Stimulated activated naive CD8-positive, alpha-beta T cell treated with anti-CD3 and anti-CD28 coated beads, Interleukin-15, Interleukin-2, amounts not matched to agents 100 ng/mL and 50 ng/mL, for 24 hours (primary cell): ENCODE results near the gene SLC7A8.
"Not testable (repeated sequence)": the region's sequence is repeated elsewhere in the genome, so short reads cannot be mapped to it uniquely, and the experiment has no call there.

Source experiments
- H3K27ac Mint-ChIP-seq: one replicate; pipeline ENCODE4 v1.8.0; 2021; ENCODE audit warnings: mild to moderate bottlenecking, mixed read lengths
- H3K27me3 Mint-ChIP-seq: one replicate; pipeline ENCODE4 v1.8.0; 2021; ENCODE audit warnings: mixed read lengths
- H3K36me3 Mint-ChIP-seq: one replicate; pipeline ENCODE4 v1.8.0; 2021; ENCODE audit warnings: low read depth, mixed read lengths
- H3K4me1 Mint-ChIP-seq: one replicate; pipeline ENCODE4 v1.8.0; 2021; ENCODE audit warnings: low read depth, mixed read lengths
- H3K4me3 Mint-ChIP-seq: one replicate; pipeline ENCODE4 v1.8.0; 2021; ENCODE audit warnings: mild to moderate bottlenecking, mixed read lengths
- H3K9me3 Mint-ChIP-seq: one replicate; pipeline ENCODE4 v1.8.0; 2021; ENCODE audit warnings: mixed read lengths

The SLC7A8 gene

DNA sequence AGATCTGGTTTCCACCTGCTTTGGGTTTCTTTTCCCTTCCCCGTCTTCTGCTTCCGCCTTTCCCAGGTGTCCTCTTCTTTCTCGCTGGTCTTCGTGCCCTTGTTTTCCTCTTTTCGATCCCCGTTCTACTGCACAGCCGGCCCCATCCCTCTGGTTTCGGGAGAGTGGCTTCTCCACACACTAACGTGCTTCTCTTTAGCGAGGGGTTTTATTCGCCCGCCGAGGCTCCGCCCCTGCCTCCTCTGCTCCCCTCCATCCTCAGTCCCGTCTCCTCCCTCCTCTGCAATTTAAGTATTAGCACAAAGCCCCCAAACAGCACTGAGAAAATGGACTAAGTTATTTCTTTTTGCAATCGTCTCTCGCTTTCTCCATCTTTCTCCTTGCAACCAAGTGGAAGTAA lies at the start of gene SLC7A8:
Gene SLC7A8 (minus strand): TSS at position 182 of the 400 bp plus-strand sequence. CDS start 746 bp downstream, outside the sequence.
- Mint-ChIP-seq H3K4me1 (peaks cover 11% of the 10 kb centered on the region), H3K9me3 (no peaks in the 10 kb centered on the region), H3K36me3 (no peaks in the 10 kb centered on the region), H3K4me3 (no peak within 1 kb of the TSS), H3K27ac (no peak within 1 kb of the TSS), H3K27me3 (peaks cover 15% of the 10 kb centered on the region)

DNA sequence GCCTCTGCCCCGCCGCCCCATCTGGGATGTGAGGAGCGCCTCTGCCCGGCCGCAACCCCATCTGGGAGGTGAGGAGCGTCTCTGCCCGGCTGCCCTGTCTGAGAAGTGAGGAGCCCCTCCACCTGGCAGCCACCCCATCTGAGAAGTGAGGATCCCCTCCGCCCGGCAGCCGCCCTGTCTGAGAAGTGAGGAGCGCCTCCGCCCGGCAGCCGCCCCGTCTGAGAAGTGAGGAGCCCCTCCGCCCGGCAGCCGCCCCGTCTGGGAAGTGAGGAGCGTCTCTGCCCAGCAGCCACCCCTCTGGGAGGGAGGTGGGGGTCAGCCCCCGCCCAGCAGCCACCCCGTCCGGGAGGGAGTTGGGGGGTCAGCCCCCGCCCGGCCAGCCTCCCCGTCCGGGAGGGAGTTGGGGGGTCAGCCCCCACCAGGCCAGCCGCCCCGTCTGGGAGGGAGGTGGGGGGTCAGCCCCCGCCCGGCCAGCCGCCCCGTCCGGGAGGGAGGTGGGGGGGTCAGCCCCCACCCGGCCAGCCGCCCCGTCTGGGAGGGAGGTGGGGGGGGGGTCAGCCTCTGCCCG lies 48.9 kb upstream of the SLC7A8 start:
- H3K4me1 Mint-ChIP-seq, result peaks cover 11% of the 10 kb centered on the region
- H3K27ac Mint-ChIP-seq, H3K27me3 Mint-ChIP-seq: not testable (repeated sequence)

DNA sequence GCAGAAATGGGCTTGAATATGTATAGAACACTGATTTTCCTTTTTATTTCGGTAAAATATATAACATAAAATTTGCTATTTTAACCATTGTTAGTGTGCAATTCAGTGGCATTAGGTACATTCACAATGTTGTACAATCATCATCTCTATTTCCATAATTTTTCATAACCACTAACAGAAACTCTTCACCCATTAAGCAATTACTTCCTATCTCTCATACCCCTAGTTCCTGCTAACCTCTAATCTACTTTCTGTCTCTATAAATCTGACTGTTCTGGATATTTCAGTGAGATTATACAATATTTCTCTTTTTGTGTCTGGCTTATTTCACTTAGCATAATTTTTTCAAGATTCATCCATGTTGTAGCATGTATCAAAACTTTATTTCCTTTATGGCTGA lies 45.4 kb upstream of the SLC7A8 start:
- Mint-ChIP-seq H3K4me3 (no peak overlapping the region), H3K4me1 (peaks cover 11% of the 10 kb centered on the region), H3K9me3 (no peaks in the 10 kb centered on the region), H3K36me3 (no peaks in the 10 kb centered on the region), H3K27me3 (peaks cover 4% of the 10 kb centered on the region), H3K27ac (no peak overlapping the region)

More for the DNA sequence above, 48.9 kb upstream of the SLC7A8 start:
- H3K9me3 Mint-ChIP-seq, H3K4me3 Mint-ChIP-seq, H3K36me3 Mint-ChIP-seq: not testable (repeated sequence)

DNA sequence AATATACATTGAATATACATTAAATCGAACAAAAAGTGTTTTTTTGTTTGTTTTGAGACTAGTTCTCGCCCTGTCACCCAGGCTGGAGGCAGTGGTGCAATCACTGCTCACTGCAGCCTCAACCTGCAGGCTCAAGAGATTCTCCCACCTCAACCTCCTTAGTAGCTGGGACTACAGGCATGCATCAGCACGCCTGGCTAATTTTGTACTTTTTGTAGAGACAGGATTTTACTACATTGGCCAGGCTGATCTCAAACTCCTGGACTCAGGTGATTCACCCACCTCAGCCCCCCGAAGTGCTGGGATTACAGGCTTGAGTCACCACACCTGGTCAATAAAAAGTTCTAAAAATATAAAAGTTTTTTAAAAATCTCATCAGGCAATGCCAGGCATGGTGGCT lies 44.1 kb upstream of the SLC7A8 start:
- no peak overlapping the region for H3K4me3 Mint-ChIP-seq
- peaks cover 7% of the 10 kb centered on the region for H3K27me3 Mint-ChIP-seq
- no peak overlapping the region for H3K27ac Mint-ChIP-seq
- H3K9me3 Mint-ChIP-seq, result no peaks in the 10 kb centered on the region
- no peaks in the 10 kb centered on the region for H3K36me3 Mint-ChIP-seq
- H3K4me1 Mint-ChIP-seq, result peaks cover 11% of the 10 kb centered on the region

DNA sequence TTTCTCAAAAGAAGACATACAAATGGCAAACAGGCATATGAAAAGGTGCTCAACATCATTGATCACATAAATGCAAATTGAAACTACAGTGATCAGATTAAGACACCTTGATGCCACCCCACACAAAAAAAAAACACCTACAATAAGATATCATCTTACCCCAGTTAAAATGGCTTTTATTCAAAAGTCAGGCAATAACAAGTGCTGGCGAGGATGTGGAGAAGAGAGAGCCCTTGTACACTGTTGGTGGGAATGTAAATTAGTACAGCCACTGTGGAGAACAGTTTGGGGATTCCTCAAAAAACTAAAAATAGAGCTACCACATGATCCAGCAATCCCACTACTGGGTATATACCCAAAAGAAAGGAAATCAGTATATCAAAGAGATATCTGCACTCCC lies 41.5 kb upstream of the SLC7A8 start:
- not testable (repeated sequence) for H3K4me3 Mint-ChIP-seq, H3K36me3 Mint-ChIP-seq, H3K27ac Mint-ChIP-seq, H3K9me3 Mint-ChIP-seq
- Mint-ChIP-seq H3K4me1 (peaks cover 11% of the 10 kb centered on the region), H3K27me3 (peaks cover 23% of the 10 kb centered on the region)

DNA sequence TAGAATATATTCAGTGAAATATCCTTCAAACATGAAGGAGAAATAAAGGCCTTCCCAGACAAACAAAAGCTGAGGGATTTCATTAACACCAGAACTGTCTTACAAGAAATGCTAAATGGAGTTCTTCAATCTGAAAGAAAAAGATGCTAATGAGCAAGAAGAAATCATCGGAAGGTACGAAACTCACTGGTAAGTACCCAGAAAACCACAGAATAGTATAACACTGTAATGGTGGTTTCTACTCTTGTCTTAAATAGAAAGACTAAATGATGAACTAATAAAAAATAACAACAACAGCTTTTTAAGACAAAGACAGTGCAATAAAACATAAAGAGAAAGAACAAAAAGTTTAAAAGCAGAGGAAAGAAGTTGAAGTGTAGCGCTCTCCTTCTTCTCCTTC lies 35.6 kb upstream of the SLC7A8 start:
- no peak overlapping the region for H3K27ac Mint-ChIP-seq

DNA sequence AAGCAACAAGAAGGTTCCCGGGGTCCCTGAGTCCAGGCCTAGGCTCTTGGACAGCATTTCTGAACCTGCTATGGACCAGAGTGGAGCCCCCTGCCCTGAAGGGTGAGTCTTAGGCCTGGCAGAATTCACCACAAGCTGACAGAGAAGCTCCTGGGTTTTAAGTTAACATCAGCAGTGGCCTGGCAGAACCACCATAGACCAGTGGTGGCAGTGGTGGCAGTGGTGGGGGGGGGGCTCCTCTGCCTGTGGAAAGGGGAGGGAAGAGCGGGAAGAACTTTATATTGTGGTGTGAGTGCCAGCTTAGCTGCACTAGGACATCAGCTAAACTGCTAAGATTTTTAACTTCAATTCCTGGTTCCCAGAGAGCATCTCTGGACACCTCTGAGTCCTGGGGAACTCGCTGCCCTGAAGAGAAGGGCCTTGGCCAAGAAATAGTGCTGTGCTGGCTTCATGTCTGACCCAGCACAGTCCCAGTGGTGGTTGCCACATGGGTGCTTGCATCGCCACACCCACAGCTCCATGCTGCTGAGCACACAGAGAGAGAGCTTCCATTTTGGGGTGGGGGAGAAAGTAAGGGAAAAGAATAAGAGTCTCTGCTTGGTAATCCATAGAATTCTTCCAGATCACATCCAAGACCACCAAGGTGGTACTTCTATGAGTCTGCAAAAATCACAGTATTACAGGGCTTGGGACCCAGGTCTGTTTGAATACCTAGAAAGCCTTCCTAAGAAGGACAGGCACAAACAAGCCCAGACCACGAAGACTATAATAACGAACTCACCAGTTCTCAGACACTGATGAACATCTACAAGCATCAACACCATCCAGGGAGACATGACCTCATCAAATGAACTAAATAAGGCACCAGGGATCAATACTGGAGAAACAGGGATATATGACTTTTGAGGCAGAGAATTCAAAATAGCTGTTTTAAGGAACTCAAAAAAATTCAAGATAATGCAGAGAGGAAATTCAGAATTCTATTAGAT lies 33.9 kb upstream of the SLC7A8 start:
- Mint-ChIP-seq H3K9me3 (no peaks in the 10 kb centered on the region), H3K36me3 (no peaks in the 10 kb centered on the region), H3K4me1 (no peaks in the 10 kb centered on the region), H3K27ac (no peak overlapping the region), H3K27me3 (peaks cover 44% of the 10 kb centered on the region), H3K4me3 (no peak overlapping the region)

More for the DNA sequence above, 35.6 kb upstream of the SLC7A8 start:
- H3K9me3 Mint-ChIP-seq, result no peaks in the 10 kb centered on the region
- no peaks in the 10 kb centered on the region for H3K4me1 Mint-ChIP-seq
- no peaks in the 10 kb centered on the region for H3K36me3 Mint-ChIP-seq
- H3K27me3 Mint-ChIP-seq, result peaks cover 42% of the 10 kb centered on the region
- no peak overlapping the region for H3K4me3 Mint-ChIP-seq

DNA sequence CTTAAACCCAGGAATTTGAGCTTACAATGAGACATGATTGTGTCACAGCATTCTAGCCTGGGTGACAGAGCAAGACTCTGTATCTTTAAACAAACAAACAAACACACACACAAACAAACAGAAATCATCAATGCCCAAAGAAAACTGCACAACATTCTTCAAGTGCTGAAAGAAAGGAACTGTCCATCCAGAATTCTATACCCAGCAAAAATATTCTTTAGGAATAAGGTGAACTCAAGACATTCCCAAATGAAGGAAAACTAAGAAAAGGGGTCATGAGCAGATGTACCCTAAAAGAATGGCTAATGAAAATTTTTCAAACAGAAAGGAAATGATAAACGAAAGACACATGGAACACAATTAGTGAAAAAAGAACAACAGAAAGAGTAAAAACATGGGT lies 32.0 kb upstream of the SLC7A8 start:
- Mint-ChIP-seq H3K36me3 (no peaks in the 10 kb centered on the region), H3K4me1 (no peaks in the 10 kb centered on the region), H3K27me3 (peaks cover 27% of the 10 kb centered on the region)

DNA sequence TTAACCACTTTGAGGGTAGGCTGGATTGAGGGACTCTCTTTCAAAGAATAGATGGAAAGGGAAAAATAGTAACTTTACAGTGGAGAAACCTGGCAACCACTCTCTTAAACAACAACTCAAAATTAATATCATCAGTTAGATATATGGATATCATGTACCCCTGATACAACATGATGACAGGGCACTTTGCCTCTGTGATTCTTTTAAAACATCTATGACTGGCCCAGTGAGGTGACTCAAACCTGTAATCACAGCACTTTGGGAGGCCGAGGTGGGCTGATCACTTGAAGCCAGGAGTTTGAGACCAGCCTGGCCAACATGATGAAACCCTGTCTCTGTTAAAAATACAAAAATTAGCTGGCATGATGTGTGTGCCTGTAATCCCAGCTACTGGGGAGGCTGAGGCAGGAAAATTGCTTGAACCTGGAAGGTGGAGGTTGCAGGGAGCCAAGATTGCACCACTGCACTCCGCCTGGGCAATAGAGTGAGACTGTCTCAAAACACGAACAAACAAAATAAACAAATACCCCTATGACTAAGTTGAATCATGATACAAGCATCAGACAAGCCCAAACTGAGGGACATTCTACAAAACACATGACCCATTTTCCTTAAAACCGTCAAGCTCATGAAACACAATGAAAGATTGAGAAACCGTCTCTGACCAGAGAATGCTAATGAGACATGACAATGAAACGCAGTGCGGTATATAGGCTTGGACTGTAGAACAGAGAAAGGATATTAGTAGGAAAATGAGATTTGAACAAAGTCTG lies 26.4 kb upstream of the SLC7A8 start:
- no peak overlapping the region for H3K4me3 Mint-ChIP-seq
- H3K36me3 Mint-ChIP-seq, result no peaks in the 10 kb centered on the region
- H3K27ac Mint-ChIP-seq, result no peak overlapping the region
- peaks cover 21% of the 10 kb centered on the region for H3K27me3 Mint-ChIP-seq
- H3K9me3 Mint-ChIP-seq, result no peaks in the 10 kb centered on the region
- H3K4me1 Mint-ChIP-seq, result no peaks in the 10 kb centered on the region

More for the DNA sequence above, 32.0 kb upstream of the SLC7A8 start:
- H3K27ac Mint-ChIP-seq, result no peak overlapping the region
- H3K9me3 Mint-ChIP-seq, result no peaks in the 10 kb centered on the region
- no peak overlapping the region for H3K4me3 Mint-ChIP-seq

DNA sequence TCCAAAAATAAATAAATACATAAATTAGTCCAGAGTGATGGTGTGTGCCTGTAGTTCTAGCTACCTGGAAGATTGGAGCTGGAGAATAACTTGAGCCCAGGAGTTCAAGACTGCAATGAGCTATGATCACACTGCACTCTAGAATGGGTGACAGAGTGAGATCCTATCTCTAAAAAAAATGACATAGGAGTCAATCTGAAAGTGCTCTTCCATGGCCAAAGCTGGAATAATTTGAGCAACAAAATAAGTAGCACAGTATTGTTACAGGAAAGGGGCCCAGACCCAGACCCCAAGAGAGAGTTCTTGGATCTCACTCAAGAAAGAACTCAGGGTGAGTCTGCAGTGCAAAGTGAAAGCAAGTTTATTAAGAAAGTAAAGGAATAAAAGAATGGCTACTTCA lies 24.9 kb upstream of the SLC7A8 start:
- peaks cover 16% of the 10 kb centered on the region for H3K27me3 Mint-ChIP-seq
- no peaks in the 10 kb centered on the region for H3K4me1 Mint-ChIP-seq
- H3K4me3 Mint-ChIP-seq, result no peak overlapping the region
- no peaks in the 10 kb centered on the region for H3K36me3 Mint-ChIP-seq
- H3K27ac Mint-ChIP-seq, result no peak overlapping the region
- no peaks in the 10 kb centered on the region for H3K9me3 Mint-ChIP-seq

DNA sequence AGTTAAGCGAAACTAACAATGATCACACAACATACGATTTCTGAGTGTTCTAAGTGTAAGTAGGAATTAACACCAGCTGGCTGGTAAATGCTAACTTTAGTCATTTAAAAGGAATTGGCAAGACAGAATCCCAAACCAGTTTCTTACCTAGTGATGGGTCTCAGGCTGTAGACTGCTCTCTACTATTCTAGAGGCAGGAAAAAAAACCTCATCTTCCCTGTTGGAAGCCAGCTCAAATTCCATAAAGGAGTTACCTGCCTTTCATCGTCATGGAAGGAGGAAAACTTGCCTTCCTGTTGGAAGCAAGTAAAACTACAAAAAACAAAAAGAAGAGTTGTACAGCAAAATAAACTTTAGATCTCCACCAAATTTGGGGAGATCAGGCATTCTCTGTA lies 23.7 kb upstream of the SLC7A8 start:
- Mint-ChIP-seq H3K27me3 (peaks cover 16% of the 10 kb centered on the region), H3K36me3 (no peaks in the 10 kb centered on the region), H3K4me1 (no peaks in the 10 kb centered on the region), H3K4me3 (no peak overlapping the region), H3K27ac (no peak overlapping the region), H3K9me3 (no peaks in the 10 kb centered on the region)

DNA sequence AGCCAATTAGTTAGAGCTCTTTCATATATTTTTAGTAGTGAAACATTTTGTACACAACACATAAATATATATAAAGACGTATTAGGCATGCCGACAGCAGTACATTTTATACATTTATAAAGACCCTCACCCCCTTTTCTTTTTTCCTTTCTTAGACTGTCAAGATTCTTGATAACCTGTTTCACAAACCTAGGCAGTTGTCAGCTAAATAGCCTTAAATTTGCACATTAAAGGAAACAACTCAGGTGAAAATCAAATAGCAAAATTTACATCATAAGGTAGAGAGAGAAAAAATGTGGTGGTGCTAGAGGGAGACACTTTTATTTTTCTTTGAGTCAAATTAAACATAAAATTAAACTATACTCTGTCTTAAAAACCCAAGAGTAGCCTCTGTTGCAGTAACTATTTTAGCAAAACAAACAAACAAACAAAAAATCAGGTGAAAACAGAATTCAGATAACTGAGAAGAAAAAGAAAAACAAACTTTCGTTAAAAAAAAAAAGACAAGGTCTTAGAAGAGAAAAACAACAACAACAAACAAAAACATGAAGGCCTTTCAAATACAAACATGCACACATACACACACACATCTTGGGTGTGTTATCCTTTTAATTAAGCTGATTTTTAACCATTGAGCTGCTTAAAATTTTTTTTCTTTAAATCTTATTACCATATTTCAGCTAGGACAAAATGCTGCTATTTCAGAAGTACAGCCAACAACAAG lies 23.1 kb upstream of the SLC7A8 start:
- peaks cover 16% of the 10 kb centered on the region for H3K27me3 Mint-ChIP-seq
- no peak overlapping the region for H3K27ac Mint-ChIP-seq
- H3K9me3 Mint-ChIP-seq, result no peaks in the 10 kb centered on the region
- no peaks in the 10 kb centered on the region for H3K4me1 Mint-ChIP-seq
- no peaks in the 10 kb centered on the region for H3K36me3 Mint-ChIP-seq
- H3K4me3 Mint-ChIP-seq, result no peak overlapping the region

DNA sequence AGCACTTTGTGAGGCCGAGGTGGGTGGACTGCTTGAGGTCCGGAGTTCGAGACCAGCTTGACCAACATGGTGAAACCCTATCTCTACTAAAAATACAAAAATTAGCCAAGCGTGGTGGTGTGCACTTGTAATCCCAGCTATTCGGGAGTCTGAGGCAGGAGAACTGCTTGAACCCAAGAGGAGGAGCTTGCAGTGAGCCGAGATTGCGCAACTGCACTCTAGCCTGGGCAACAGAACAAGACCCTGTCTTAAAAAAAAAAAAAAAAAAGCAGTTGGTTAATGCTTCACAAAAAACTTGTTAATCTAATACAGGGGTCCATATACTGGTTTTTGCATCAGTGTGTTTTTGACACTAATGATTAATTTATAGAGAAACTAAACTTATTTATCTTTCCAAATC lies 18.5 kb upstream of the SLC7A8 start:
- Mint-ChIP-seq H3K36me3 (no peaks in the 10 kb centered on the region), H3K27me3 (no peaks in the 10 kb centered on the region), H3K9me3 (no peaks in the 10 kb centered on the region), H3K4me3 (no peak overlapping the region), H3K4me1 (no peaks in the 10 kb centered on the region), H3K27ac (no peak overlapping the region)

DNA sequence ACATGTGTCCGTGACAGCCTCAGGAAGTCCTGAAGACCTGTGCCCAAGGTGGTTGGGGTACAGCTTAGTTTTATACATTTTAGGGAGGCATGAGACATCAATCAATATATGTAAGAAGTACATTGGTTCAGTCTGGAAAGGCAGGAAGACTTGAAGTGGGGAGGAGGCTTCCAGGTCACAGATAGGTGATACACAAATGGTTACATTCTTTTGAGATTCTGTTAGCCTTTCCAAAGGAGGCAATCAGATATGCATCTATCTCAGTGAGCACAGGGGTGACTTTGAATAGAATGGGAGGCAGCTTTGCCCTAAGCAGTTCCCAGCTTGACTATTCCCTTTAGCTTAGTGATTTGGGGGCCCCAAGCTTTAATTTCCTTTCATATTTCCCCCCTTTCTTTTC lies 15.7 kb upstream of the SLC7A8 start:
- H3K4me3 Mint-ChIP-seq, H3K27ac Mint-ChIP-seq, H3K27me3 Mint-ChIP-seq, H3K36me3 Mint-ChIP-seq, H3K9me3 Mint-ChIP-seq, H3K4me1 Mint-ChIP-seq: not testable (repeated sequence)
